Activated CD4-positive, CD25-positive, alpha-beta regulatory T cell treated with anti-CD3 and anti-CD28 coated beads, Interleukin-2, amount 50 U/mL, for 16 hours (primary cell): ENCODE measurements around the gene CLCN5.

Experiments used
- DNase-seq: peaks from one replicate; pipeline ENCODE4 v3.0.0-alpha.2; 2020; ENCODE audit warnings: low read depth, low spot score

CLCN5 gene

DNA sequence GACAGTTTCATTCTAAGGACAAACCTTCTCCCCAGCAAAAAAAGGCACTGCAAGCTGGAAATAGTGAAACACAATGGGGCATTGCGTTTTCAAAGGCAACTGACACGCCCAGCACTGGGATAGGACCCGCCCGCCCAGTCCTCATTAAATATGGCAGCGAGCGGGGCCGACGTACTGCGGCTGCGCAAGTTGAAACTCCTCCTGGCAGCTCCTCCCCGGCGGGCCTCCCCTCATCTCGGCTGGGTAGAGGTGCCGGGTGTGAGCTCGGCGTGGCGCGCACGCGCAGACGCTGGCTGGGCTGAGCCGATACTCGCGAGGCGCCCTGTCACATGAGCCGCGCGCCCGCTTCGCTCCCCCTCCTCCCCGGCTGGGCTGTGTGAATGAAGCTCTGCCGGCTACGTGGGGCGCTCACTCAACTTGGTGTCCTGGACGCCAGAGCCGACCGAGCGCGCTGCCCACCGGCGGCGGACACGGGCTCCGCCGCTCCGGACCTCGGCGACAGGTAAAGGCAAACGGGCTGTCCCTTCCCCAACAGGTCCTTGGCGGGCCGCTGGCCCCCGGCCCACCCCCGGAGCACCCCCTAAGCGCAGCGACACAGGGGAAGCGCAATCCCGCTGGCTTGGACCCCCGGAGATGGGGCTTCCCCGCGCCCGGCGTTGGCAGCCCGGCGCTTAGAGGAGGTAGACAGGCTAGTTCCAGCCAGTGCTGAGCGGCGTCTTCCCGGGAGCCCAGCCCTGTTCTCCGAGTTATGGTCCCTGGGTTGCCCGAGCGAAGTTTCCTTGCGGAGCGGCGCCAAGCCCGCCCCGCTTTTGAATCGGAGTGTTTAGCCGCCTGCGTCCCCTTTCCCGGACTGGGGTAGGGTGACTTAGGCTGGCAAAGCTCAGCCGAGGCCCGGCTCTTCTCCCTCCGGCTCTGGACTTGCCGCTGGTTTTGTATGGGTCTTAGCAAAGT is at the start of gene CLCN5:
Gene CLCN5 (plus strand): TSS at position 306 of the 951 bp plus-strand sequence. CDS start 2,703 bp downstream, outside the sequence.
- peak; percentile 80 for DNase-seq

DNA sequence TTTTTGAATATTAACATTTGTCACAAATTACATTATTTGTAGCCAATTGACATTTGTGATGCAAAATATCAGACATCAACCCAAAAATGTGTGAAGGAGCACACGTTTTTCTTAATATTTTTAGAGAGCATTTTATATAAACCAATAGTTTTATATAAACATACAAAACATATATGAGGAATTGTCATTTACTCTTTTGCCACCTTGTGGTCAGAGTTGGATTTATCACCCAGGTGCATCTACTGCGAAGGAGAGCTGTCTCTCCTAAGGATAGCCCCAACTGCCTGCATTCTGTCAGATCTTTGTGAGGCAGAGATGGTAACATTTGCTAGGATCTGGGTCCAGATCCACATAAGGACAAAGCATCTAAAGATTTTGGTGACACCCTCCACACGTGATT is 45.6 kb upstream of the CLCN5 start:
- no peak for DNase-seq

DNA sequence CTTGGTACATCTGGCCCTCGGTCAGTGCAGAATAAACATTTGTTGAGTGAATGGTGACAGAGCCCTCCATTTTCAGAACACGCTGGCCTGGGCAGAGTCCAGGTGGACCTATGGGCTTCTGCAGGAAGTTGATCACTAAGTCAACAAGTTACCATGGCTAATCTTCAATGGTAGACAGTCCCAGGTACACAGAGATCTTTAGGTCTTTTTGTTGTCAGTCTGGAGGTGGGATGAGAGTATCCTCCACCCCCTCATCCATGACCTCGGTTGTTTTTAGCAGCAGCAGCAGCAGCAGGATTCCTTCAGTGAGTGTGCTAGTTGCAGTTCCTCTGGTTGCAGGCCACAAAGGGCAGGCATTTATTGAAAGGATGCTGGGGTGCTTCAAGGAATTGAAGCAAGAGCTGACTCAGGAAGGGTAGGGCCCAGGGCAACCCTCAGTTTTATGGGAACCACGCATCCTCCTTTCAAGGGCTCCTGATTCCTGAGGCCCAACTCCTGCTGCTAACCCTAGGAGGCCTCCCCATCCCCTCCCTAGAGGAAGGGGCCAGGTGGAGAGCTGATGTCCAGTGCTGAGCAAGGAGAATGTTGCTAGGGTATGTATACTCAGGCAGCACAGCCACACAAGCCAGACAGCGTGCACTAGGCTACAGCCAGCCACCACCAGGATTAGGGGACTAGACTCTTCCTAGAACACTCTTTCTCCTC is 44.8 kb upstream of the CLCN5 start:
- no peak for DNase-seq

DNA sequence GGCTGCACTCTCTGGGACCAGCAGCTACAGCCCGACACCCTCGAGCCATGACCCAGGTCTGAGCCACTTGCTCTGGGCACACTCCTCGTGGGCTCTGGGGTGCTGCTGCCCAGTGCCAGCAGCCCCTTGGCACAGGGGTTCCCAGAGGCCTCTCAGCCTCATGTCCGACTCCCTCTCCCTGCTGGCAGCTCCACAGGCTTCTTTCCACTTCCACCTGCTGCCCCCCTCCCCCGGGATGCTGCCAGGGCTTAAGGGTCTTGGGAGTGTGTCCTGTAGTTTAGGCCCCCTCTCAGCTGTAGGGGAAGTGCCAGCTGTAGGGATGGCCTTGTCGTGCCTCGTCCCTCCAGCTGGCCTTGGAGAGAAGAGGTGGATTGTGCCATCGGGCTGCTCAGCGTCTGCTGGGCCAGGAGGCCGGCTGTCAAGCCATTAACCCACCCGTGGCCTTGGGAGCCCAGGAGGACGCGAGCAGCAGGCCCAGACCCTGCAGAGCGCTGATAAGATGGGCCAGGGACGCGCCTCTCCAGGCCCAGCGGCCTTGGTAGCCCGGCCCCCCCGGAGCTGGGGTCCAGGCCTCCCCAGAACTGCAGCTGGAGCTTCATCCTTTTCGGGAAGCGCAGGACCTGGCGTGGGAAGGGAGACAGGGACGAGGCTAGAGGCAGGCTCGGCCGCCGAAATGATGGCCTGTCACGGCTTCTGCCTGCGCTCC is 44.1 kb upstream of the CLCN5 start:
- DNase-seq: no peak

DNA sequence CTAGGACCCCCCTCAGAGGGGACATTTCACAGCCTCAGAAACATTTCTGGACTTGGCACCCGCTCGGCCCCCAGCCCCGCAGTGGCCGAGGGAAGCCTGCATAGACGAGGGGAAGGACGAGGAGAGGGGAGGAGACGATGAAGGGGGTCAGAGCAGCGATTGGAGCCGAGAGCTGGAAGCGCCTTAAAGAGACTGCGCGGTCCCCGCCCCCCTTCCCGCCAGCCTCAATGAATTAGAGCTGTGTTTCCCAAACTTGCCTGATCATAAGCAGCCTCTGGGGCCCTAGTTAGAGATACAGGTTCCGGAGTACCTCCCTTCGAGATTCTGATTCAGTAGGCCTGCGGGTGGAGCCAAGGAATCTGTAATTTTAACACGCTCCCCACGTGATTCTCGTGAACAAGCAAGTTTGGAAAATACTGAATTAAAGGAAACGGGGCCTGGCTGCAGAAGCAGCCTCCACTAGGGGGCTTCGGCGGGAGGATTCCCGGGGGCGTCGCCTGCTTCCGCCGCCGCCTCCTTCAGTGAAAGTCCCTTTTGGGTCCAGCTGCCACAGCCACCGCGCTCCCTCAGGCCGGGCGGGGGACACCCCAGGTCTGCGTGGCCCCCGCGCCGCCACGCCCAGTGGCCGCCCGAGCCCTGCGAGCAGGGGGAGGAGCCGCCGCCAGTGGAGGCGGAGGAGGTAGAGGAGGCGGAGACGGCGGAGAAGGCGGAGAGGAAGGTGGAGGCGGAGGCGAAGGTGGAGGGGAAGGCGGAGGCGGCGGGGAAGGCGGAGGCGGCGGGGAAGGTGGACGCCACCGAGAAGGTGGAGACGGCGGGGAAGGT is 43.4 kb upstream of the CLCN5 start, which contains the start of gene USP27X:
Gene USP27X (plus strand): TSS at position 651 of the 822 bp plus-strand sequence. CDS start 824 bp downstream, outside the sequence.
- DNase-seq: peak; percentile 49

DNA sequence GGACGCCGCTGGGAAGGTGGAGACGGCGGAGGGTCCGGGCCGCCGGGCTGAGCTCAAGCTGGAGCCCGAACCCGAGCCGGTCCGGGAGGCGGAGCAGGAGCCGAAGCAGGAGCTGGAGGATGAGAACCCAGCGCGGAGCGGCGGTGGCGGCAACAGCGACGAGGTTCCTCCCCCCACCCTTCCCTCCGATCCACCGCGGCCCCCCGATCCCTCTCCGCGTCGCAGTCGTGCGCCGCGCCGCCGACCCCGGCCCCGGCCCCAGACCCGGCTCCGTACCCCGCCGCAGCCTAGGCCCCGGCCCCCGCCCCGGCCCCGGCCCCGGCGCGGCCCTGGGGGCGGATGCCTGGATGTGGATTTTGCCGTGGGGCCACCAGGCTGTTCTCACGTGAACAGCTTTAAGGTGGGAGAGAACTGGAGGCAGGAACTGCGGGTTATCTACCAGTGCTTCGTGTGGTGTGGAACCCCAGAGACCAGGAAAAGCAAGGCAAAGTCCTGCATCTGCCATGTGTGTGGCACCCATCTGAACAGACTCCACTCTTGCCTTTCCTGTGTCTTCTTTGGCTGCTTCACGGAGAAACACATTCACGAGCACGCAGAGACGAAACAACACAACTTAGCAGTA is 42.6 kb upstream of the CLCN5 start:
- DNase-seq: no peak

DNA sequence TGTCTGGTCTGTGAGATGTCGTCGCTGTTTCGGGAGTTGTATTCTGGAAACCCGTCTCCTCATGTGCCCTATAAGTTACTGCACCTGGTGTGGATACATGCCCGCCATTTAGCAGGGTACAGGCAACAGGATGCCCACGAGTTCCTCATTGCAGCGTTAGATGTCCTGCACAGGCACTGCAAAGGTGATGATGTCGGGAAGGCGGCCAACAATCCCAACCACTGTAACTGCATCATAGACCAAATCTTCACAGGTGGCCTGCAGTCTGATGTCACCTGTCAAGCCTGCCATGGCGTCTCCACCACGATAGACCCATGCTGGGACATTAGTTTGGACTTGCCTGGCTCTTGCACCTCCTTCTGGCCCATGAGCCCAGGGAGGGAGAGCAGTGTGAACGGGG is 41.7 kb upstream of the CLCN5 start:
- no peak for DNase-seq

DNA sequence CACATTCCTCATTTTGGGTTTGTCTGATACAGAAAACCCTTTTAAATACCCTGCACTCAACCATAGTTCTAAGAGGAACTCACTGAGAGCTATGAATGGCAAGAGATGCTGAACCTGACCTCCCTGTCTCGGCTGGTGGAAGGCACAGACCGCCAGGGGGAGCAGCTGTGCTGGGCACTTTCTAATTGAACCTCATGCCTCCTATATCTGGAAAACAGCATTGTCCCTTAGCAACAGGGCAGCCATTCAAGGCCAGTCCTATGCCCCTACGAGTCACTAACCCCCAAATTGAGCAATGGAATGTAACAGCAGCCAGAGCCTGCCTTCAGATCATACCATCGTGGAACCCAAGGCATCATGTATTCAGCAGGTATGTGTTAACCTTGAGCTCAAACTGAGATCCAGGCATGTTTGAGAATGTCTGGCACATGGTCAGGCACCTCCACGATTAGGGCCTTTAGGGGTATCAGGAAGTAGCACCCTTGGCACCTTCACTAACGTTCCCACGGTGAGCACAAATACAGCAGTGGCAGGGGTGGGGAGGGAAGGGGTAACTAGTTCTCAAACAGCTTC is 38.0 kb upstream of the CLCN5 start:
- peak; percentile 17 for DNase-seq

DNA sequence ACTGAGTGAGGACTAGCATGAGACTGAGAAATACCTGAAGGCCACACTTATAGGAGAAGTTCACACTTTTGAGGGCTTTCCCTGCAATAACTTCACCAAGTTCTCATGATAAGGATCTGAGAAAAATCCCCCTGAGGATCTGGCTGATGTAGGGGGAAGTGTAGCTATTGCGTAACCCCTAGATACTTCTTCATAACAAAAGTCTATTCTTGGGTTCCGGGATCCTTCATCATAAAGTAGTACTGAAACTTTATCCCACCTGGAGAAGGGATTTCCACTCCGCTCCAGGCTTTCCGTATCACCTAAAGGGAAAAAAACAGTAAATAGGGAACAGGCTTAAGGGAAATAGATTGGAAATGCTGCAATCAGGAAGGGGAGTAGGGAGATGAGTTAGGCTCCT is 29.9 kb upstream of the CLCN5 start:
- DNase-seq: no peak

DNA sequence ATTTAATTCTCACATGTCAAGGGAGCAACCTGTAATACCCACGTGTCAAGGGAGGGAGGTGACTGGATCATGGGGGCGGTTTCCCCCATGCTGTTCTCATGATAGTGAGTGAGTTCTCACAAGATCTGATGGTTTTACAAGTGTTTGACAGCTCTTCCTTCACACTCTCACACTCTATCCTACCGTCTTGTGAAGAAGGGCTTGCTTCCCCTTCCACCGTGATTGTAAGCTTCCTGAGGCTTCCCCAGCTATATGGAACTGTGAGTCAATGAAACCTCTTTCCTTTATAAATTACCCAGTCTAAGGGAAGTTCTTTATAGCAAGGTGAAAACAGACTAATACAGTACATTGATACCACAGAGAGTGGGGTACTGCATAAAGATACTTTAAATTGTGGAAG is 25.4 kb upstream of the CLCN5 start:
- DNase-seq: no peak

DNA sequence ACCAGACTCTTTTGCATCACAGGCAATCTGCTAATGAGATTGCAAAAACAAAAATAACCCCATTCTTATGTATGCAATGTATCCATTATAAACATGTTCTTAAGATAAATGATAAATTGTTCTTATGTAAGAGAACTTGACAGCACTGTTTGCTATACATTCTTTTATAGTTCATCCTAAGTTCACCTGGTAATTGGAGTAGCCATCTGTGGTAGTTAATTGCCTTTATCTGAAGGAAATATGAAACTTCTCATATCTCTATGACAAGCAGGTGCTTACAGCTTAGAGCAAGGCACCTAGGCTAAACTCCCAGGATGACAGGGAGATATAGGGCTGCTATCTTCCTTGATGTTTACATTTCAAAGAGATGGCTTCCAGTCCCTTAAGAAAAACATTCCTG is 21.3 kb upstream of the CLCN5 start:
- DNase-seq: no peak

DNA sequence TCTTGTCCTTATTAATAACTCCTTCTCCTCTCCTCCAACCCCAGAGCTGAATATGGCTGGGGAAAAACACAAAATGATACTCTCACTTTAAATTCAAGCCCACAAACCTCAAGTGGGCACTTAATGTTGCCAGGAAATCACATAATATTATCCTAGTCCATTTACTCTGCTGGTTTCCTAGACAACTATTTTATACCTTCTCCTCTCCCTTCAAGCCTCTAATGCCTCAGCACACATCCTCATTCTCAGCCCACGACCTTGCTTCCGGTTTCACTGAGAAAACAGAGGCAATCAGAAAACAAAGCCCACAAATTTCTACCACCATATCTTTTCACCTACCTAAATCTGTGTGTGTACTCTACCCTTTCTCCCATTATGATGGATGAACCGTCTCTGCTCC is 12.1 kb upstream of the CLCN5 start:
- DNase-seq: no peak

DNA sequence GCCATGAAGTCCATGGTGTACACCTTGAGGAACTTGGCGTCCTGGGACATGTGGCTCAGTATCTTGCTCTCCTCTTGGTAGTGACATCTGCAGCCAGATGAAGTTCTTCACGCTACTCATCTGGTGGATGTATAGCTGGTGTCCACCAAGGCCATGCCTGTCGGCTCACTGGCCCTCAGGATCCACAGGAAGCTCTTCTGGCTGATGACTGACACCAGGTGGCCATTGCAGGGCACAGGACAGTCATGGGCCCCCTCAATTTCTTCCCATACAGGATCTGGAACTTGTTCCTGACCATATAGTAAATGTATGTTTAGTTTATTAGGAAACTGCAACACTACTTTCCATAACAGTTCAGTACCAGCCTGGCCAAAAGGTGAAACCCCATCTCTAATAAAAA is 10.3 kb upstream of the CLCN5 start:
- no peak for DNase-seq

DNA sequence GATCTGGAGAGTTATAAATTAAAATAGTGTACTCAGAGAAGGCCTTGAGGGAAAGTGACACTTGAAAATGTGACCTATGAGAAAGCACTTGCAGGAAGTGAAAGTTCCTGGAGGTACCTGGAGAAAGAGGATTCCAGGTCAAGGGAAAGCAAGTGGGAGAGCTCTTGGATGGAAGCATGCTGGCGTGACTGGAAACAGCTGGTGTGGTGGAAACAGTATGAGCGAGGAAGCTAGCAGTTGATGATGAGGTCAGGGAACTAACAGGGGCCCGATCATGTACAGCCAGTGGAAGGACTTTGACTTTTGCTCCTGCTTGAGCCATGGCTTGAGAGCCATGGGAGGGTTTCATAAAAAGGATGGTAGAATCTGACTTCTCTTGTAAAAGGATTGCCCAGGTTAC is 9.5 kb upstream of the CLCN5 start:
- DNase-seq: no peak

DNA sequence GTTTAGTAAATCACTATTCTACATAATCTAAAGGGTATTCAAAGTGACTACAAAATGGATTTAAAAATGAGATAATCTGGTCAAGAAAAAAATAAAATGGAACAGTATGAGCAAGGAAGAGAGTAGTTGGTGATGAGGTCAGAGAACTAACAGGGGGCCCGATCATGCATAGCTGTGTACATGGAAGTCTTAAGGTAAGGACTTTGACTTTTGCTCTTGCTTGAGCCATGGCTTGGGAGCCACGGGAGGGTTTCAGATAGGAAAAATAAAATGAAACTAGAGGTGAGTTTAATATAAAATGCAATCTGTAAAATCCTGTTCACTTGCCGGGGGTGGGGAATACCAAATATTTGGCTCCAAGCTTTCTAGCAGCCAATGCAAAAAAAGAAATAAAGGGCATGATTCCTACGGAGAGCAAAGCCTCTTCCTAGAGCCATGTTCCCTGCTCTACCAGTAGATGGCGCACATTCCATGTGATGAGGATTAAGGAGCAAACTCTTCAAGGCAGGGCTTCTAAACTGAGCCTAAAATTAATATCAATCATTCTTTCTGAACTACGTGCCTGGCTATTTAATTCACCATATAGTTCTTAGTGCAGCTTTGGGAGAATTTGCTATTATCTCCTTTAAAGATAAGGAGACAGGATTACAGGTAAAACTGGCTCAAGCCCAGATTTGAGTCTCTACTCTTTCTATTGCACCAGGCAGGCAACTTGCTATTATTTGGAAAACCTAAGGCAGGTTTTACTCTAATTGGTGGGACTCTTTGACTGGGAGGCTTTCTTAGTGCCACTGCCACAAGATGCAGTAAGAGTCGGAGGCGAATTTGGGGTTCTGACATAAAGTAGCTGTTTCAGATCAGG is 6.8 kb upstream of the CLCN5 start:
- peak; percentile 17 for DNase-seq

DNA sequence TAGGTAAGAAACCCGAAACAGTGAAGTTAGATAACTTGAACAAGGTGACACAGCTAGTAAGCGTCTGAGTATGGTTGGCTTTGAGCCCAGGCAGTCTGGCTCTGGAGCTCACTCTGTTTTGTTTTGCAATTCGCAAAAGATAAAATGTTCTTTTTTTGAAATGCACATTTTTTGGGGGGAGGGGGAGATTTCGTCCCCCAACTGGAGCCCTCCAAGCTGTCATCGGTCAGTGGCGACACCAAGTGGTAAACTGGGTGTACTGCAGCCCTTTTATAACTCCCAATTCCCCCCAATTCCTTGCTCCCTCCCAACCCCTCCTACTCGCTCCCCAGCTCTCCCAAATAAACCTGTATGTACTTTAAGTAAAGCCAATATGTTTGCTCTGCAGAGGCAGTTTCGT is 2.8 kb upstream of the CLCN5 start:
- no peak for DNase-seq

DNA sequence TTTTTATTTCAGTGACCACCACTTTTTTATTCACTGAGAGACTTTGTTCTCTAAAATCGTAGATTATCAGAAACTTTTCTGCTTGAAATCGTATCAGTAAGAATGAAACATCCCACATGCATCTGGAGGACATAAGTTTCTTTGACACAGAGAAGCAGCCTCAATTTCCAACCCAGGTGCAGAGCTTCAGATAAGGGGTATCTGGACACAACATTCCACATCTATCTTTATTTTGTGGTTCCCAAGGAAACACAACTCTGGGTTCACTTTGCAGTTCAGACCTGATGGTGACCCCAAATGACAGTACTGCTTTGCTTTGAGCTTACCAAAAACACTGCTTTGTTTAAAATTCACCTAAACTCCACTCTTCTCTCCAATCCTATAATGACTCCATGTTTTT is 1.3 kb upstream of the CLCN5 start:
- DNase-seq: no peak

DNA sequence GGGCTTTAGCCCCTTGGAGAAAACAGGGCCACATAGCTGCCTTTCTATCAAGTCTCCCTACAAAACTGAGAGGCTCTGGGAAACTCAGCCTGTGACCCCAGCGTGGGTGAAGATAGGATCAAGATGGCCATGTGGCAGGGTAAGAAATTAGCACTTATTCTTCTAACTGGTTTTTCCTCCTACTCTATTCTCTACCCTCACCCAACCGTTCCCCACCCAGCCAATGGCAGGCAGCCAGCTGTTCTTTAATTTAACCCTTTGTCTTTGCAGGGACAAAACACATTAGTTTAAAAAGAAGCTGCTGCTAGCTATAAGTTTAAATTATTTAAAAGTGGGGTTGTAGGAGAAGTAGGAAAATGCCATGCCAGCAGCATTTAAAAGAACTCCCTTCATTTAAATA is 2.8 kb downstream of the CLCN5 start:
- no peak for DNase-seq

DNA sequence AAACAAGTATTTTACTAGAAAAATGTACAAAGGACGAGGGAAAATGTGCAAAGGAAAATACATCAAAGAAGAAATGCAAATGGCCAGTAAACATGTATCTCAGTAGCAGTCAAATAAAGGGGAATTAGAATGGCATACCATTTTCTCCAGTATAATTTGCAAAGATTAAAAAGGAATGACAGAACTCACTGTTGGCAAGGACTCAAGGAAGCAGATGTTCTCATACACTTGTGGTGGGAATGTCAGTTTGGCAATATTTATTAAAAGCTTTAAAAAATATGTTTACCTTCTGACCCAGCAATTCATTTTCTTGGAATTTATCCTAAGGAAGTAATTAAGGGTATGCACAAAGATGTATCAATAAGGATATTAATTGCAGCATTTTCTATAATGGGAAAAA is 7.6 kb downstream of the CLCN5 start:
- DNase-seq: no peak

DNA sequence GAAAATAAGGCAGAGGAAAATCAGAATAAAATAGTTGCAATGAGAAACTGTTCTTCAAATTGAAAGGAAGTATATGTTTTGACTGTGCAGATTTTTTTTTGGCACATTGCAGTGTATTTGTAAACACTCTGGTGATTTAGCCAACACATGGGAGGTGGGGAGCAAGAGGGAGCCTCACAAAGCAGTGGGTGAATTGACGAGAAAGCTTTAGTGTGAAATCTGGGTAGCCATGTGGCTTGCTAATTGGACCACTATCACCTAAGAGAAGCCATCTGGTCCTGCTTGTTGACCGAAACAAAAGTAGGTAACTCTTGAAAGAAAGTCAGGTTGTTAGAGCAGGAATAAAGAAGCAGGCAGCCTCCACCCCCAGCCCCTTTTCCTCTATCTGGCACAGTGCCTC is 10.4 kb downstream of the CLCN5 start:
- DNase-seq: no peak
